ENCODE data around the gene FERMT2.

Gene FERMT2

GRCh38 chr14:52821805-52822250 is 129.0 kb downstream of the FERMT2 start:
- DNase-seq: no peak

GRCh38 chr14:52808101-52808500 is 142.7 kb downstream of the FERMT2 start:
- DNase-seq: no peak
